ENCODE measurements around the gene IP6K3.

IP6K3 gene

DNA sequence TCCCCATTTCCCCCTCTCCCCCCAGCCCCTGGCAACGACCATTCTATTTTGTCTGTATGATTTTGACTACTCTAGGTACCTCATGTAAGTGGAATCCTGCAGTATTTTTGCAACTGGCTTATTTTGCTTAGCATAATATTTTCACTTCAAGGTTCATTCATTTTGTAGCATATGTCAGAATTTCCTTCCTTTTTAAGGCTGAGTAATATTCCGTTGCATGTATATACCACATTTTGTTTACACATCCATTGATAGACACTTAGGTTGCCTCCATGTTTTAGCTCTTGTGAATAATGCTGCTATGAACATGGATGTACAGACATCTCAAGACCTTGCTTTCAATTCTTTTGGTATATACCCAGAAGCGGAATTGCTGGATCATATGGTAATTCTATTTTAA, 33.8 kb downstream of the IP6K3 start:
- no peaks in the 10 kb centered on the region for H4K20me1 ChIP-seq (ENCODE audit: insufficient read depth, low read length)
- peaks cover 13% of the 10 kb centered on the region for H3K4me1 ChIP-seq (ENCODE audit: low read length)
- no peak overlapping the region for H3K4me3 ChIP-seq (ENCODE audit: low read length)
- H3K36me3 ChIP-seq (replicated peaks; ENCODE audit: low read depth, low read length), result peaks cover 5% of the 10 kb centered on the region
- H2AFZ ChIP-seq (ENCODE audit: low read depth, low read length), result no peak overlapping the region
- no peak overlapping the region for H3K27ac ChIP-seq (ENCODE audit: low read length)
- no peak overlapping the region for H3K4me2 ChIP-seq (ENCODE audit: low read length)
- no peaks in the 10 kb centered on the region for H3K9me3 ChIP-seq (ENCODE audit: insufficient read depth, low read length)
- H3K27me3 ChIP-seq (ENCODE audit: low read depth, low read length), result no peaks in the 10 kb centered on the region
- H3K79me2 ChIP-seq (ENCODE audit: low read length), result peaks cover 27% of the 10 kb centered on the region
- TF ChIP-seq EZH2phosphoT487 (IDR thresholded peaks at IDR 0.05; ENCODE audit: low read depth), result no peak
- TF ChIP-seq, protein P1, sequence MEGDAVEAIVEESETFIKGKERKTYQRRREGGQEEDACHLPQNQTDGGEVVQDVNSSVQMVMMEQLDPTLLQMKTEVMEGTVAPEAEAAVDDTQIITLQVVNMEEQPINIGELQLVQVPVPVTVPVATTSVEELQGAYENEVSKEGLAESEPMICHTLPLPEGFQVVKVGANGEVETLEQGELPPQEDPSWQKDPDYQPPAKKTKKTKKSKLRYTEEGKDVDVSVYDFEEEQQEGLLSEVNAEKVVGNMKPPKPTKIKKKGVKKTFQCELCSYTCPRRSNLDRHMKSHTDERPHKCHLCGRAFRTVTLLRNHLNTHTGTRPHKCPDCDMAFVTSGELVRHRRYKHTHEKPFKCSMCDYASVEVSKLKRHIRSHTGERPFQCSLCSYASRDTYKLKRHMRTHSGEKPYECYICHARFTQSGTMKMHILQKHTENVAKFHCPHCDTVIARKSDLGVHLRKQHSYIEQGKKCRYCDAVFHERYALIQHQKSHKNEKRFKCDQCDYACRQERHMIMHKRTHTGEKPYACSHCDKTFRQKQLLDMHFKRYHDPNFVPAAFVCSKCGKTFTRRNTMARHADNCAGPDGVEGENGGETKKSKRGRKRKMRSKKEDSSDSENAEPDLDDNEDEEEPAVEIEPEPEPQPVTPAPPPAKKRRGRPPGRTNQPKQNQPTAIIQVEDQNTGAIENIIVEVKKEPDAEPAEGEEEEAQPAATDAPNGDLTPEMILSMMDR (IDR thresholded peaks at IDR 0.05; ENCODE audit: low read depth, low read length), result no peak
- H3K9ac ChIP-seq (ENCODE audit: low read length), result no peak overlapping the region

DNA sequence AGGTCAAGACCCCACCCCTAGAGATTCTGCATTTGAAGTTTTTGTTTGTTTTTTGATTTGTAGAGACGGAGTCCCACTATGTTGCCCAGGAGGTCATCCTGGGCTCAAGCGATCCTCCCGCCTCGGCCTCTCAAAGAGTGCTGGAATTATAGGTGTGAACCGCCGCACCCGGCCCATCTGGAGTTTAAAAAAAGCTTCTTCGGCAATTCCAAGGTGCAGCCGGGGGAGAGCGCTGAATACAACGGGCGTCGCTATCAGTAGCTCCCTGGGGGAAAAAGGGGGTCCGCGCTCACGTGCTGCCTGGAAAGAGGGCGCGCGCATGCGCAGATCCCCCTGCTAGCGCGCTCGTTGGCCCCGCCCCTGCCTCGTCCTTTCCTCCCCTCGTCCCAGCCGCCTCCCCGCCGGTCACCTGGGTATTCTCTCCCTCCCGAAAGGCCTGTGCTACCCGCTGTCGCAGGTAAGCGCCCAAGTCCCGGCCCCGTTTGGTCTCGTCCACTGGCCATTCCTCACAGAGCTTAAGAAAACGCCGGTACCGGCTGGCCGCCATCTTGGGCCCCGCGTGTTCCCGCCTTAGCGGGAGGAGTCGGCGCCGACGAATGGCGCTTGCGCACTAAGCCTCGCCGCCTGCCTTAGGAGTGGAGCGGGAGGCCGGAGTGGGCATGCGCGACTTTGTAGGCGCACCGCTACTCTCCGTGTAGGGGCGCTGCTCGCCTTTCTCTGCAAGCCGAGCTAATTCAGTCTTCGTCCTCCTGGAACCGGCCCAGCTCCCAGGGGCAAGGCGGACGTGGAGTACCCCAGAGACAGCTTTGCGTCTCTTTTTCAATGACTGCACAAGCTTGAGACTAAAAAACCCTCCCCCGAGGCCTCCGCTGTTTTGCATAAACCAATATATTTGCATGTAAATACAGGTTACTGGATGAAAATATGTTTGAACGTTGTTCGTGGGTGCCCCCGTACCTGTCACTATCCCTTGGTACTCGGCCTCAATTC, 35.3 kb downstream of the IP6K3 start, which contains the start of gene UQCC2:
Gene UQCC2 (minus strand): TSS at position 561 of the 990 bp plus-strand sequence. CDS start 14 bp downstream, at position 547.
- Histone ChIP-seq H3K27ac (ENCODE audit: low read length) (peak within 1 kb of the TSS; percentile 80), H3K4me3 (ENCODE audit: low read length) (peak within 1 kb of the TSS; percentile 90), H3K4me1 (ENCODE audit: low read length) (peaks cover 13% of the 10 kb centered on the region), H3K4me2 (ENCODE audit: low read length) (peak within 1 kb of the TSS; percentile 99), H3K9ac (ENCODE audit: low read length) (peak within 1 kb of the TSS; percentile 88), H3K79me2 (ENCODE audit: low read length) (peaks cover 27% of the 10 kb centered on the region), H4K20me1 (ENCODE audit: insufficient read depth, low read length) (no peaks in the 10 kb centered on the region), H3K27me3 (ENCODE audit: low read depth, low read length) (no peaks in the 10 kb centered on the region), H2AFZ (ENCODE audit: low read depth, low read length) (peak within 1 kb of the TSS; percentile 68), H3K9me3 (ENCODE audit: insufficient read depth, low read length) (no peaks in the 10 kb centered on the region), H3K36me3 (replicated peaks; ENCODE audit: low read depth, low read length) (peaks cover 5% of the 10 kb centered on the region)
- TF ChIP-seq, protein P1 (IDR thresholded peaks at IDR 0.05; ENCODE audit: low read depth, low read length), result peak; percentile 56
- no peak for TF ChIP-seq EZH2phosphoT487 (IDR thresholded peaks at IDR 0.05; ENCODE audit: low read depth)

DNA sequence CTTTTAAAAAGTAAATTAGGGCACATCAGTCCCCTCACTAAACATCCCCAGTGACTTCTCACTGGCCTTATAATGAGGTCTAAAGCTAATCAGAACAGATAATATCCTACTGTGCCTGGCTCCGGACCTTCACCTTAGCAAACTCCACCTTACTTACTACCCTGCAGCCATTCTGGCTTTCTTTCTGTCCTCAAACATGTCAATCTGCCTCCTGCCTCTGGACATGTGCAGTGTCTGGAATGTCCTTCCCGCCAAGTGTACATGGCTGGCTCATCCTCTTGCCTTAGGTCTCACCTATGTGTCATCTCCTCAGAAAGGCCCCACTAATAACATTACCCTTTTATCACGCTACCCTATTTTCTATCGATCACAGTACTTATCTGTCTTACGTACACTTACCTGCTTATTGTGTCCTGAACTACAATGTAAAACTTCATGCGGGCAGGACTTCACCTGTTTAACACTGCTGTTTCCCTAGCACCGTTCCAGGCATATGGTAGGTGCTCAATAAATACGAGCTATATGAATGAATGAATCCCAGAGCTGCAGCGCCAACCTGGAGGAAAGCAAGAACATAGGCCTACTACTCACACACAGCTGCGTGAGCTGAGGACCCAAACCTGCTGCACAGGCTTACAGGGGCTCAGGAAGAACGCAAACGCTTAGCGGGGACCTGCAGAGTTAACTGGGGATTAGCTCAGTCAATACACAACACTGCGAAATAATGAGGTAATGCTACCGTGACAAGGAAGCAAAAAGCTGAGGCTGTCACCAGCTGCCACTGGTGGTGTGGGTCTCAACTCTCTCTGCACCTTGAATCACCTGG, 36.2 kb downstream of the IP6K3 start:
- H3K79me2 ChIP-seq (ENCODE audit: low read length), result peaks cover 27% of the 10 kb centered on the region
- 0 out of 2 replicates have a peak overlapping the region, but pooled peaks have one; percentile 68 for H2AFZ ChIP-seq (ENCODE audit: low read depth, low read length)
- H3K4me2 ChIP-seq (ENCODE audit: low read length), result peak overlapping the region; percentile 99
- no peaks in the 10 kb centered on the region for H3K27me3 ChIP-seq (ENCODE audit: low read depth, low read length)
- H3K36me3 ChIP-seq (replicated peaks; ENCODE audit: low read depth, low read length), result peaks cover 5% of the 10 kb centered on the region
- H3K27ac ChIP-seq (ENCODE audit: low read length), result peak overlapping the region; percentile 80
- TF ChIP-seq EZH2phosphoT487 (IDR thresholded peaks at IDR 0.05; ENCODE audit: low read depth), result no peak
- TF ChIP-seq, protein P1 (IDR thresholded peaks at IDR 0.05; ENCODE audit: low read depth, low read length), result no peak
- no peaks in the 10 kb centered on the region for H4K20me1 ChIP-seq (ENCODE audit: insufficient read depth, low read length)
- peak overlapping the region; percentile 88 for H3K9ac ChIP-seq (ENCODE audit: low read length)
- H3K9me3 ChIP-seq (ENCODE audit: insufficient read depth, low read length), result no peaks in the 10 kb centered on the region
- H3K4me3 ChIP-seq (ENCODE audit: low read length), result peak overlapping the region; percentile 90
- H3K4me1 ChIP-seq (ENCODE audit: low read length), result peaks cover 13% of the 10 kb centered on the region

All from OCI-LY3 (cell line).